DMS 273 (cell line): Measurements from ENCODE around the gene MNX1.

Experiments used
- DNase-seq: peaks from one replicate; lab custom pipeline; 2025; ENCODE audit not compliant: unreplicated experiment; lab: John Stamatoyannopoulos, UW

MNX1 gene

DNA sequence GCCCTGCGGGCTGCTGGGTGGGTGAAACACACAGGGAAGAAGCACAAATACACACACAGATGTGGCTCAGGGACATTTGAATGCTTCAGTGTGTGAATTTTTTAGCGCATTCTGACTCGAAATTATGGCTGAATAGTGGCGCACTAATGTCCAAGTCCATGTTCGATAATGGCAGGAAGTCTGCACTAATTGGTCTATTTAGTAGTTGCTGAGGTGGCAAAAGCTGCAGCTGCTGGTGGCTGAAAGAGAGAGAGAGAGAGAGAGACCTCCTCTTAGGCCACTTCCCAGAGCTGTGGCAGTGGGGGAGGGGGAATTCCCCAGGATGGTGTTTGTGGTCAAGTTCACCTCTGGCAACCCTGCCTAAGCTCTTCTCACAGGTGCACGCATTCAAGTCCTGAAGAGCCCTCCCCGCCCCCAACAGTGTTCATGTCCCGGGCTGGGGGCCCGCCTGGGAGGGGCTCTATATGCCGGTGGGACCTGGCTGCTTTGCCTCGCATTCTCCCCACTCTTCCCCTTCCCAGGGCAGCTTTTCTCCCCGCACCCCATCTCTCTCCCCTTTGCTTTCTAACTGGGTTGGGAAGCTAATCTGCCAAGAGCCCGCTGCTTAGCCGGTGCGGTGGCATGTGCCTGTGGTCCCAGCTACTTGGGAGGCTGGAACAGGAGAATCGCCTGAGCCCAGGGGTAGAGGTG is 6.0 kb upstream of the MNX1 start:
- DNase-seq = no peak

DNA sequence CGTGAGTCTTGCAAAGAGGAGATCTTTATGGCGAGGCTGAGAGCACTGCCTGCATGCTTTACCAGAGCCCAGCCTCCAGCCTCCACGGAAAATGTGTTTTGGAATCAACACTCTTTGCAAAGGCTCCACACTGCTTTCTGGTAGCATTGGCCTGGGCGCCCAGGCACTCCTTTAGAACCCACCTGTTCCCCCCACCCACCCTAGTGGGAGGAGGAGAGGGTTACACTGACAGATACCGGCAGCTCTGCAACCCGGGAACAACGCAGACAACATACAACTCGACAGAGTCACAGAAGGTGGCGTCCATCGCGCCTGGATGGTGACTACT is 5.5 kb upstream of the MNX1 start:
- no peak for DNase-seq

DNA sequence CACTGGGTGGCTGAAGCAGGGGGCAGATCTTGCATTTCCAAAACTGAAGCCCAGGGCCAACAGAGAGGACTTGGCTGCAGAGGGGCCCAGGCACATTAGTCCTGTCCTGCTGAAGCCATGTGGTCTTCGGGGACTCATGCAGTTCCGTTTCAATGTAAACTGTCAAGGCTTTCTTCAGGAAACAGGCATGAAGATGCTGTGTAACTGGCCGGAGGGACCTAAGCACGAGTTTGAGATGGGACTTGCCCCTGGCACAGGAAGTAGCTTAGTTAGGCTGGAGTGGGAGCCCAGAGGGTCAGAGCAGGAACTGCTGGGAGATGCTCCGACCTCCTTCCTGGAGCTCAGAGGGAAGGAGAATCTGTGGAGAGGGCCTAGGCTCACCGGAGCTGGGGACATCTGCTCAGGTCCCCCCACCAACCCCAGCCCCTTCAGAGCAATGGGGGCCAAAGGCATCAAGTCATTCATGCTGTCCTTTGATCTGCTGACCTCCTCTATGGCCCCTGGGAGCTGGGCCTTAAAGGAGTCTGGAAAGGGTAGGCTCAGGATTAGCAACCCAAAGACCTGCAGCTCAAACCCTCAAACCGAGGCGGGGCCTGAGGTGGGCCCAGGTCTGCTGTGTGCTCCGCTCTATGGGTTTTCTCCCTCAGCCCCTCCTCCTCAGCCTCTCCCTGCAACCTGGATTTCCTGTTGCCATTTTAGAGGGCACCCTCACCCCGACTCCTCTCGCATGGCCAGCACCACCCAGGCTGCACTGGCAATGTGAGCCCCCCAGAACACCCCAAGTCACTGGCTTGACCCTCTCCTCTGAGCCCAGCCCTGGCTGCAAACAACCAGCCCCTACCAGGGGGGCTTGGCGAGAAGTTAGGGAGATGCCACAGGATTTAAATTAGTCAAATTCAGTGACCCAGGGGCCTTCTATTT is 4.4 kb upstream of the MNX1 start:
- no peak for DNase-seq

DNA sequence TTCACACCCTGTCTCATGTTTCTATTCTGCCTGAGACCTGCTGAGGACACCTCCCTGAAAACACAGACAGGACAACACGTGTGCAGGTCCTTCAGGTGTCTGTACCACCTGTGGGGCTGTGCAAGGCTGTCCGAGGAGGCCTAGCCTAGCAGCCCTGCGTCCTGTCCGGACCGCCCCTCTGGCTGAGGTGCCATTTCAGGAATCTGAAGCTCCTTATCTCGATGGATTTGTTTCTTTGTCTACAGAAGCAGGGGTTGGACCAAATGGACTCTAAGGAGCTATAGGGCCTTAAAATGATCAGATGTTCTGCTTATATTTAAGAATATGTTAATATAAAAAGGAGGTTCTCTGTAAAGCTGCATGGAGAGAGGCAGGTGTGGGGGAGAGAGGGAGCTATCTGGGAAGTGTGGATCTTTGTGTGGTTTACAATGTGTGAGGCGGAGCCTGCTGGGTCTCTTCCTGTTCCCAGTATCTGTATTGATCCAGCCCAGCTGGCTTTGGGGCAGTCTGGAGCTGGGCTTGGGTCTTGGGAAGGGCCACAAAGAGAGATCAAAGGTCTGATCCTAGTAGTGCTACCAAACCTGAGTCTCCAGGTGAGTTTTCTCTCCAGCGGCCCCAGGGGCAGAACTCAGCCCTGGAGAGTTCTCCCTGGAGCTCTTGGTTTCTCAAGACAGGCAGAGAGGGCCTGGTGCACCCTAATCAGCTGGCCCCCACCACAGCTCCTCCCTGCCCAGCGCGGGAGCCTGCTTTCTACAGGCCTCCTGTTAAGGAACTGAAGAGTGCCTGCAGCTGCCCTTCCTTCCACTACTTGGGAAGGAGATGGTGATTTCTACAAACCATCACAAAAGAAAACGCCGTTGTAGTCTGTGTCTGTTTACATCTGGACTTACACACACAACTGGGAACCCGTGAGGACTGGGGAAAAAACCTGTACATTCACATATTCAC is 3.4 kb upstream of the MNX1 start:
- DNase-seq = no peak

DNA sequence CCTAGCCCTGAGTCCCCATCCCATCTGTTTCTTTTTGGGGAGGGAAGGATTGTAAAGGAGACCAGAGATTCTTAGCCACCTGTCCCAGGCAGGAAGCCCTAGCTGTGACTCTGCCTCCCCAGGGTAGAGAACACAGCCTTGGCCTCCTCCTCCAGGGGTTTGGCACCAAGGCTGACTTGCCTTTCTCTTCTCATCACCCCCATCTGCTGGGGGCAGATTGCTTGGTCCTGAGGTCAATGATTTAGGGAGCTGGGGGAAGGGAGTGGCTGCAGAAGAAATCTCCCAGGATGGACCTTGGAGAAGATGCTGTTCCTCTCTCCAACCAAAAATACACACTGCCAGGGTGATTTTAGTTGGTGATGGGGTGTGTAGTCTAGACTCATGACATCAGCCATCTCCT is 2.6 kb upstream of the MNX1 start:
- peak; percentile 35 for DNase-seq

DNA sequence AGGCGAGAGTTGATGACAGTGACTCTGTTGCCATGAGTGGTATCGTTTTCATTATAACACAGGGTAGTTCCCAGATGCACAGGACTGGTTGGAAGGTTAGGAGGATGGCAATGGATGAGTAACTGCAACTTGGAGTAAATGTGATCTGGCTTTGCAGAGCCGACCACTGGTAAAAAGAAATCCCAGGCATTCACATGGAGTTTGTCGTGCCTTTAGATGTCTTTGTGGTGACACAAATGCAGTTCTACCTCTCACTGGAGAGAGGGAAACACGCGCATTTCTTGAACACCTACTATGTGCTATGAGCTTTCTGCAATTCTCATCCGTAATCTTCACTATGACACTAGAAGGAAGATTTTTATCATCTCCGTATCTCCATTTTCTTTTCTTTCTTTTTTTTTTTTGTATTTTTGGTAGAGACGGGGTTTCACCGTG is 1.7 kb upstream of the MNX1 start:
- no peak for DNase-seq

DNA sequence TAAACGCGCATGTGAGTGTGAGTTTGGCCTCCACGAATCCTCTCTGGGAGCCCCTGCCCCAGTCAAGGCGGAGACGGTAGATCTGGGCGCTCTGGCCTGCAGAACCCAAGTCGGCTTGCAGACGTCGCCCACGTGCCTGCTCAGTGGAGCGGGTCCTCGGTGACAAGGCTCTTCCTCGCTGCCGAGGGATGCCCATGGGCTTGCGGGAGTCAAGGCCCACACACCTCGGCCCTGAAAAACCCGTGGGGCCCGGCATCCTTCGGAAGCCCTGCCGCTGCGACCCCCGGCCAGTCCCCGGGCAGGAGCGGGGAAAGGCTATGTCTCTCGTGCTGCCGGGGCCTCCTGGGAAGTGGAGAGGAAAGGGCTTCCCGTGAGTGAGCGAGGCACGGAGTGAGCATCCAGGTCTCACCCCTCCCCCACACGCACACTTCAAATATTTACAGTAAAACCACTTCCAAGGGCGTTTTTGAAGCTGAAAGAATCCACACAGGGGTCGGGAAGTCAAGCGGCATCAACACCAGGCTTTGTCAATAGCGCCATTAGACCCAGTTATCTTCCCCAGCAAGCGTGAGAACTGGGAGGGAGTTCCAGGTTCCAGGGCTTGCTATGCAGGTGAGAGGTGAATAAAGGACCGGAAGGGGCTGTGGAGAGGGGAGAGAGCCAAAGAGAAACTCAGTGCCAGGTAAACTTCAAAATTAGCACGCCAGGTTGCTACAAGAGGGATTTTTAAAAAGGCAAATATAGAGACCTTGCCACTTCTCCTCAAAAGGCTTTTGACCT is 1.1 kb upstream of the MNX1 start:
- peak; percentile 68 for DNase-seq

DNA sequence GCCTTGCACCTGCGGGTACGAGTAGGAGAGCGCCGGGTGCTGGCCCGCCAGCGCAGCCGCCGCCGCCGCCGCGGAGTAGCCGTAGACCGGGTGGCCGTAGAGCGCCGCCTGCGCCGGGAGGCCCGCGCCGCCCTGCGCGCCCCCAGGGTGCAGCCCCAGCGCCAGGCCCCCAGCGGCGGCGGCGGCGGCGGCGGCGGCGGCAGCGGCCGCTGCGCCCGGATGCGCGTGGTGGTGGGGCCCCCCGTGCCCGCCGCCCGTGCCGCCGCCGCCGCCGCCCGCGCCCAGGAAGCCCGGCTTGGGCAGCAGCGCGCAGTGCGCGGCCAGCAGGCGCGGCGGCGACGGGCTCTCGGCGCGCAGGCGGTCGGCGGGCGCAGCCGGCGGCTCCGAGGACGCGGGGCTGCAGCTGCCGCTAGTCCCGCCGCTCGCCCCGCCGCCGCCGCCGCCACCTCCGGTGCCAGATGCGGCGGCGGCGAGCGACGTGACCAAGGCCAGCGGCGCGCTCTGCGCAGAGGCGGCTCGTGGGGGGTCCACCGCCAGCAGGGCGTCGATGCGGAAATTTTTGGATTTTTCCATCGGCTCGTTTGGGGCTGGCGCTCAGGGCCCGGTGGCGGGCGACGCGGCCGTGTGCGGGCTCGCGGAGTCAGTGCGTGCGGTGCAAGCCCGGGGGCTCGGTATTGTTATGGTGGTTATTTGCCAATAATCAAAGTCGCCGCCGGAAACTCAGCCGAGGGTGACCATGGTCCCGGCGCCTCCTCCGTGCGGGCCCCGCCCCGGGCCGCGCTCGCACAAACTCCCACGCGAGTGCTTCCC is 480 bp downstream of the MNX1 start:
- DNase-seq = peak; percentile 81

DNA sequence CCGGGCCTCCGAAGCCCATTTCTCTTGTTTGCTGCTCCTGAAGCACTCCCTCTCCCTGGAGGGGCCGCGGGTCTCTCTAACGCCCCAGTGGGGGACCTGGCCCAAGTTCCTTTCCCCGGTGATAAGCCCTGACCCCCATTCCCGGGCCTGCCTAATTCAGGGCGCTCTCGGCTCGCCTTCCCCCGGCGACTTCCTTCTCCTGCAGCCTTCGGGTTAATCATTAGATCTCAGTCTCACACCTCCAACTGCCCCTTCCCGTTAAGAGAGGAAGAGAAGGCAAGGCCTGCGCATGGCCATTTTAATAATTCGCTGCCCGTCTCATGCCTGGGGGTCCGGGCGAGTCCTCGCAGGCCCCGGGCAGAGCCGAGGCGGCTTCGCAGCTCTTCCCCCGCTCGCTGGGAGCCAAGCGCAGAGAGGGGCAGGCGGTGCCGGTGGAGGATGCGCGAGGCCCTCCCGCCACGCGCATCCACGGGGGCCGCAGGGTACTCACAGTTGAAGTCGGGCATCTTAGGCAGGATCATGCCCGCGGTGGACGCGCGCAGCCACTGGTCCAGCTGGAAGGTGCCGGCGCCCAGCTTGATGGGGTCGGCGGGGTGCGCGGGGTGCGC is 1.2 kb downstream of the MNX1 start:
- peak; percentile 79 for DNase-seq

DNA sequence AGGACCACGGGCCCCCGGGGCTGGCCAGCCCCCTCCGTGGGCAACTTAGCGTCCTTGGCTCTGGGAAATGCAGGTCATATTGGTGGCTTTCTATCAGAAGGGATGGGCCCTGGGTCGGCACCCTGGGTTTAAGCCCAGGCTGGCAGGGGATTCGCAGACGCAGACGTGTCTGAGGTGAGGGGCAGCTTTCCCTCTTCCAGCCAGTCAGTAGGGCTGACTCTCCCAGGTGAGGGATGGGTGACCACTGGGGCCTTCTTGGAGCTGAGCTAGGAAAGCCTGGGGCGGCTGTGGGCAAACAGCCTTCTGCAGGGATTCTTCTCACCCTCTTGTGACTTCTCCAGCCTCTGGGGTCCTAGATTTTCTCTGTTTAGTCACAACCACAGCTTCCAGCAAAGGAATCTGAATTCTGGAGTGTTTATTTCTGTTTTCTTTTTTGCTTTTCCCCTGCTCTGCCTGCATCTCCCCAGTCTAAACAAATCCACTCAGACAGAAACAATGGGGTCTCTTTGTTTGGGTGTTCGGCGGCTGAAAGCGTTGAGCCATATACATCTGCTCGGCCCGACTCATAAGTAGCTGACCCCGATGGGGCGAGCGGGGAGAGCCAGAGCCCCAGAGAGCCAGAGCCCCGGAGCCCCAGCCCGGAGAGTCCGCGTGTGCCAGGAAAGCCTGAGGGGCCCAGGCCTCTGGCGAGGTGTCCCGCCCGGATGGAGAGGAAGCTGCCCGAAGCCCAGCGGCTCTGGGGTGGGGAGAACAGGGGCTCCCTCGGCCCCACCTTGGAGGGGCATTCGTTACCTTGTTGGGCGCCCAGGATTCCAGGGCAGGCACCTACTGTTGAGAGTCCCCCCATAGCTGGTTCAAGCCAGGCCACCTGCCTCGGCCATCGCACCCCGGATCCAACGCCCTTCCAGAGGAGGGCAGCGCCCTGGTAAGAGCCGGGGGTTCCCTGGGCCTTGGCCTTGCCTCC is 2.0 kb downstream of the MNX1 start:
- DNase-seq = no peak

DNA sequence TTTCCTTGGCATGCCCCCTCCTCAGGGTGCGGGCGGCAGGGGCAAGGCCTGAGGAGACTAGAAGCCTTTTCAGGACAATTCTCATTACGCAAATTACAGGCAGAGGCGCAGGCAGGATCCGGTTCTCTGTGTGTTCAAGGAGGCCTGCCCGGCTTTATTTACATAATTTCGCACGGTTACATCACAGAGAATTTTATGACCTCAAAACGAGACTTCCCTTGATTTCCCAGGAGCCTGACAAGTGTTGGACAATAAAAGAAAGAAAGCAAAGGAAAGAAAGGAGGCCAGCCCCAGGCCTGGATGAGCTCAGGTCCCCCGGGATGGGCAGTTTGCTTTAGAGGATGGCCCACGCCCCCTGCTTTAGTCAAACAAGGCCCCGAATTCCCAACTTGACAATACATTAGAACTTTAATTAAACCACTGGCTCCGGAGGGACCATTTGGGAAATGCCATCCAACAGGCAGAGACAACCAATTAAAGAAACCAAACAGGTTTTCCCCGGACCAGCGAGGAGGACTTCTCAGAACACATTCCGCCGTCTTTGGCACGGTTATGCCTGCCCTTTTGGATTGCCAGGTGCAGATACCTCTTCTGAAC is 2.9 kb downstream of the MNX1 start:
- no peak for DNase-seq

DNA sequence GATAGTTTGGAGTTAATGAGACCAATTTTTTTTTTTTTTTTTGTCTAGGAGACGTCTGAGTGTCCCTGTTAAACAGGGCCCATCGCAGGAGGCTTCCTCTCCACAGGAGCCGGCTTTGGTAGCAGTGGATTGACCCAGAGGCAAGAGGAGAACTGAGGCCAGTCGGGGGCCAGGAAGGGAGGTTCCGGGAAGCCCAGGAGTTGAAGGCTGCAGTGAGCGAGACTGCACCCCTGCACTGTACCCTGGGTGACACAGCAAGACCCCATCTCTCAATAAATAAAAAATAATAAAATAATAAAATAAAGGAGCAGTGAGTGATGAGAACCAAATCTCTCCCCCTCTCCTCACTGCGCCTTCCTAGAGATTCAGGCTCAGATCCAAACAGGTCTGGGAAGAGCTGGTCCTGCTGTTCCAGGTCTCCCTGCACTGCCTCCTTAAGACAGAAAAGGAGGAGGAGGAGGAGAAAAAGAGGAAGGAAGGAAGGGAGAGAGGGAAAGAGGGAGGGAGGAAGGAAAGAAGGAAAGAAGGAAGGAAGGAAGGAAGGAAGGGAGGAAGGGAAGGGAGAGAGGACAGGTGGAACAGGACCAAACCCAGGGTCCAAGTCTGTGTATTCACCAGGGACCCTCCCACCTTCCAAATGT is 3.5 kb downstream of the MNX1 start:
- DNase-seq = no peak

DNA sequence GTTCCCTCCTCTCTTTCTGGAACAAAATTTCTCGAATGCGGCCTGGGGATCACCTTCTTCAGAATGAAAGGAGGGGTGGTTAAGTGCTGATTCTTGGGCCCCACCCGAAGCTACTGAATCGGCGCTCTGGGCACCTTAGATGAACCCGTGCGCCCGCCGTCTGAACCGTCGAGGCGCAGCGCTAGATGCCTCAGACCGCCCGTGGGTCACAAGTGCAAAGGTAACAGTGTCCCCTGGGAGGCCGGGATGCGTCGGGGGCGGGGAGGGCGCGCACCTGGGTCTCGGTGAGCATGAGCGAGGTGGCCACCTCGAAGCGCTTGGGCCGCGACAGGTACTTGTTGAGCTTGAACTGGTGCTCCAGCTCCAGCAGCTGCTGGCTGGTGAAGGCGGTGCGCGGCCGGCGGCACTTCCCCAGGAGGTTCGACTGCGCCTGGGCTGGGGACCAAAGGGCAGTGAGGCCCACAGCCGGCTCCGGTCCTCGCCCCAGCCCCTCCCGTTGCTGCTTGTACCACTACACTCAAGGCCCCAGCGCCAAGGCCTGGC is 4.2 kb downstream of the MNX1 start:
- DNase-seq = no peak

DNA sequence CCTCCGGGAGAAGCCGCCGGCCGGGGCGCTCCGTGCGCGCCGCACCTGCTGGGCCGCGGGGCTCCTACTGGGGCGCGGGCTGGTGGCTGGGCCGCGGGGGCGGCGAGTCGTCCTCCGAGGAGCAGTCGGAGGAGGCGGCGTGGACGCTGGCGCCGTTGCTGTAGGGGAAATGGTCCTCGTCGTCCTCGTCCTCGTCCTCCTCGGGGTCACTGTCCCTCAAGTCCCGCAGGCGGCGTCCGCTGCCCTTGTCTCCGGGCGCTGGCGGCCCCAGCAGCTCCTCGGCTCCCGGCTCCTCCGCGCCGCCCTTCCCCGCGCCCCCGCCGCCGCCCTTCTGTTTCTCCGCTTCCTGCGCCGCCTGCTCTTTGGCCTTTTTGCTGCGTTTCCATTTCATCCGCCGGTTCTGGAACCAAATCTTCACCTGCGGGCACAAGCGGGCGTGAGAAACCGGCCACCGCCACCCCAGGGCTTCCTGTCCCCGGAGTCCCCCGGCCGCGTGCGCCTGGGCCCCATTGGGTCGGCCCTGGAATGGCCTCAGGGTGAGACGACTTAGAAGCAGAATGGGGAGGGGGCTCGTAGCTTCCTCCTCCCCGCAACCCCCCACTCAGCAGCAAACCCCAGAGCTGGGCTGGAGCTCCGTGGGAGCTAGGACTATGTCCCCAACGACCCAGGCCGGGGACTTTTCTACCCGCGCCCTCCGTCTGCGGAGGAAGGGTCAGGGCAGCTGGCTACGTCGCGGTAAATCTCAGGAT is 4.8 kb downstream of the MNX1 start:
- no peak for DNase-seq

DNA sequence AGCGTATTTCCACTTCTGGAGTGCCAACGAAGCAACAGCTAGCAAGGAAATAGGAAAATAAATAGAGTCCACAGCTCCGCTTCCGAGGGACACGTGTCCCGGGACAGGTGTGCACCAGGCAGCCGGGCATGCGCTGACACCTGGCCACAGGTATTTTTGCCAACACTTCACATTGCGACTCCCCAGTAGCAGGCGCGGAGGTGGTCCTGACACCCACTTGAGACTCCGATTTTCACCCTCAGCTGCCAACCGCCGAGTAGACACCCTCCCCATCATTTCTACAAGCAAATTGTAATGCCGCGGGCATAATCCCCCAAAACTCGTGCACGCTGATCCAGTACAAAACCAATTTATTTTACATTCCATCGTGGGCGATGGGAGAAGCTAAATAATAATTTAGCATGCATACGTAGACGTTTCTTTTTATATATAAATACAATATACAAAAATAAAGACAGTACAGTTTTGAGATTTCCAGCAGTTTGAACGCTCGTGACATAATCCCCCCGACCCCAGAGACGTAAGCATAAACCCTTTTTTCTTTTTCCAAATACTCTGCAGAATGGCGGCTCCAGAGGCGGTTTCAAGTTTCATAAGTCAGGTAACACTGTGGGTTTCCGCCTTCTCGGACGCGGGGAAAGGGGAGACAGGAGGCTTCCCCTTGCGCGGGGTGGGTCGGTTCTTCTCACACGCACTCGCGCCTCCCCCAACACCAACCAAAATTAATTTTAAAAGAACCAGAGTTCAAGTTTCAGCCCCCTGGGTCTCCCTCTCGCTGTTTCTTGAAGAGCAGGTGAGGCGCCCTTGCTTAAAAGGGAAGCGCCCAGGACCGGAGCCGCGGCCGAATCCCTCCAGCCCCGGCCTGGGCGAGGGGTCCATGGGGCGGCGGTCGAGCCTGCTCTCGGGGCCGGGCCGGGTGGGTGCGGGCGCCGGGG is 5.7 kb downstream of the MNX1 start:
- DNase-seq = no peak
